GM12864 (cell line): ENCODE results near the gene PHF21A.

Experiments
- DNase-seq: peaks from one replicate; pipeline ENCODE4 v3.0.0-alpha.2; 2011; ENCODE audit warnings: low read depth
- H3K4me3 ChIP-seq: 2 replicates; pipeline ENCODE4 v1.5.1; 2011; ENCODE audit warnings: mild to moderate bottlenecking, low read depth, low read length, control low read depth
- TF ChIP-seq, protein P1 (sequence below): IDR thresholded peaks from 2 replicates; pipeline ENCODE4 v1.5.1; 2011; ENCODE audit warnings: low read depth, mild to moderate bottlenecking, moderate library complexity, low read length, control low read depth, inconsistent platforms; ENCODE audit errors: missing control alignments

The PHF21A gene

DNA sequence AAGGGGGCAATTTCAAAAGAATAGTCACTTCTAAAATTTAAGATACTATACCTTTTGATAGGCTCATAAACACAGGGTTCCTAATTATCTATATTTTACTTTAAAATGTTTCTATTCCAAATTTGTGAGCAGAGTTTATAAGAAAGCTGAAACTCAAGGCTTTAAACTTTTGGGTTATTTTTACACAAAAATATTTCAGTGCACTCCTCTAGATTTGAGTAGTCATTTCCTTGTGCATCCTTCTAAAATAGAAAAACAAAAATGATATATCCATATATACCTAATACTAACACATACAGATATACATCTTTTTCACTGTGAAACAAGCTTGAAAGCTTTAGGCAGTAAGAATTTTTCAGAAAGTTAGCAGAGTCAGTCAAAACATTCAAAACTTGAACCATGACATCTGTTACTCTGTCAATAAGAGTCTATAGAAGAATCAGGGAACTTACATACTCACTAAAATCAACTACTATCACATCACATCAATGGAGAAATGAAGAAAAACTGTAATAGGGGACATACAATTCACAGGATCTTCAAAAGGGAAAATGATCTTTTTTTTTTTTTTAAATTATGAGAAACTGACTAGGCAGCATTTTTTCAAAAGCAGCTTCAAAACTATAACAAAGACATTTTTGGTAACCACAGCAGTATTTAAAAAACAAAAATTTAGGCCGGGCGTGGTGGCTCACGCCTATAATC lies 5.1 kb downstream of the PHF21A start:
- no peak for DNase-seq
- TF ChIP-seq, protein P1, sequence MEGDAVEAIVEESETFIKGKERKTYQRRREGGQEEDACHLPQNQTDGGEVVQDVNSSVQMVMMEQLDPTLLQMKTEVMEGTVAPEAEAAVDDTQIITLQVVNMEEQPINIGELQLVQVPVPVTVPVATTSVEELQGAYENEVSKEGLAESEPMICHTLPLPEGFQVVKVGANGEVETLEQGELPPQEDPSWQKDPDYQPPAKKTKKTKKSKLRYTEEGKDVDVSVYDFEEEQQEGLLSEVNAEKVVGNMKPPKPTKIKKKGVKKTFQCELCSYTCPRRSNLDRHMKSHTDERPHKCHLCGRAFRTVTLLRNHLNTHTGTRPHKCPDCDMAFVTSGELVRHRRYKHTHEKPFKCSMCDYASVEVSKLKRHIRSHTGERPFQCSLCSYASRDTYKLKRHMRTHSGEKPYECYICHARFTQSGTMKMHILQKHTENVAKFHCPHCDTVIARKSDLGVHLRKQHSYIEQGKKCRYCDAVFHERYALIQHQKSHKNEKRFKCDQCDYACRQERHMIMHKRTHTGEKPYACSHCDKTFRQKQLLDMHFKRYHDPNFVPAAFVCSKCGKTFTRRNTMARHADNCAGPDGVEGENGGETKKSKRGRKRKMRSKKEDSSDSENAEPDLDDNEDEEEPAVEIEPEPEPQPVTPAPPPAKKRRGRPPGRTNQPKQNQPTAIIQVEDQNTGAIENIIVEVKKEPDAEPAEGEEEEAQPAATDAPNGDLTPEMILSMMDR: no peak
- no peak overlapping the region for H3K4me3 ChIP-seq

DNA sequence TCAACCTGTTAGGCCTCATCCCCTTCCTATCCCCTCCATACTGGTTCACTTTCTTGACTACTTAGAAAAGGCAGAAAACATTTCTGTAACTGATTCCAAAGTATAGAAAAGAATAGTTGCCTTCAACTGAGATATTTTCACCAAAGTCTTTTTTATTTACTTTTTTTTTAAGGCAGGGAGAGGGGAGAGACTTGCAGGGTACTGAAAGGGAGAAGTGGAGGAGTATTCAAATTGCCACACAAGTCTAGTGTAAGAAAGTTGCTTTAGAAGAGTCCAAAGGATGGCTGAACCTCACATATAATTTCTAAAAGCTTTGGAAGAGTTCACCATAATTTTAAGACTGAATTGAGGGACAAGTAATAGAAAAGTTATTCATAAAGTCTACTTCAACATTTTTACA lies 6.3 kb downstream of the PHF21A start:
- TF ChIP-seq, protein P1: no peak
- H3K4me3 ChIP-seq: no peak overlapping the region
- no peak for DNase-seq

DNA sequence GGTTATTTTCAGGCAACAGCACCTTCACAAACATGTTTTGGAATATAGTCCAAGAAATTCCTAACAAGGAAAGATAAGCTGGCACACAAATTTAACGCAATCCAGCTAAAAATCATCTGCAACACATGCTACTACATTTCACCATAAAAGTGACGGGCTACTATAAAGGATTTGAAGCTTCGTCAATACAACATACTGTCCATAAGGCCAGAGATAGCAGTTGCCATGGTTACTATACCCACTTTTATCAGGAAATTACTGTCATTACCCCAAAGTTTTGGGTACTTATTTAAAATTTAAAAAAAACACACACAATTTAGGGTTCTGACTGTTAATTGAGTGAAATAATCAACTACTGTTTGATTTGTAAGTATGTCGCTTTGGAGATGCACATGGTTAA lies 6.9 kb downstream of the PHF21A start:
- TF ChIP-seq, protein P1: no peak
- no peak overlapping the region for H3K4me3 ChIP-seq
- DNase-seq: no peak

DNA sequence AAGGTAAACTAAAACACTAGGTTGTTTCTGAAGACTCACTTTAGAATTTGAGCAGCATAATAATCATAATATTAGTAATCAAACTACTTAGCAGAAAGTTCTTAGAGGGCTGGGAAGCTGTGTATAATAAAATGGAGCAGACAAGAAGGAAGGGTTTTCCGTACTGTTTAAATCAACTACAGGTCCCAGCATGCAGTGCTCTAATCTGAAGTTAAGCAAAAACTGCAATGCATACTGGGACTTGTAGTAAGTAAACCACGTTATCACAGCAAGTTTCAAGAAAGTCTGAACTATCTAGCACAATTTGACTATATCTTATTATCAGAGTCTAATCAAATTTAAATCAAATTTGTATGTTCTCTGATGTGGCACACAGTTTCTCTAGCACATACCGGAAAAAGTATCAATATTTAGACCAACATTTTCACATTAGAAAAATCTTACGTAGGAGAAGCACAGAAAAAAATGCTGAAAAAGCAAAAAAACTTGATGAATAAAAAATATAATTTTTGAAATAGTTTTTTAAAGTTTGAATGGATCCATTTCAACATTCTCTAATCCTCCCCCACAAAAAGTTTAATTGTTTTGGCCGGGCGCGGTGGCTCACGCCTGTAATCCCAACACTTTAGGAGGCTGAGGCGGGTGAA lies 8.2 kb downstream of the PHF21A start:
- no peak overlapping the region for H3K4me3 ChIP-seq
- TF ChIP-seq, protein P1: no peak
- DNase-seq: peak; percentile 45

DNA sequence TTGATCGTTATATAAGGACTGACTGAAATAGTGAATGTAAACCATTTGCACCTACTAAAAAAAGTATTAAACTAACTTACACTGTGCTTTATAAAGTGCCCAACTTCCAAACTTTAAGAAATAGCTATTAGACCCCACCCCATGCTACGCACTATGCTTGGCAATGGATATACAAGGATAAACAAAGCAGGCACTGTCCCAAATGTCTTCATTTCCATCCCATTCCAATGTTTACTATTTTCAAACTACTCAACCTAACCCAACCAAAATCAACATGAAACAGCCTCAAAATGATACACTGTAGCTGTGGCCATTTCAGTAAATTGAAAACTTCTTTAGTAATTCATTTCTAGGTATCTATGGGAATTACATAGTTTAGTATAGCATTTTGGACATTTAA lies 12.5 kb downstream of the PHF21A start:
- TF ChIP-seq, protein P1: no peak
- no peak for DNase-seq
- H3K4me3 ChIP-seq: no peak overlapping the region

DNA sequence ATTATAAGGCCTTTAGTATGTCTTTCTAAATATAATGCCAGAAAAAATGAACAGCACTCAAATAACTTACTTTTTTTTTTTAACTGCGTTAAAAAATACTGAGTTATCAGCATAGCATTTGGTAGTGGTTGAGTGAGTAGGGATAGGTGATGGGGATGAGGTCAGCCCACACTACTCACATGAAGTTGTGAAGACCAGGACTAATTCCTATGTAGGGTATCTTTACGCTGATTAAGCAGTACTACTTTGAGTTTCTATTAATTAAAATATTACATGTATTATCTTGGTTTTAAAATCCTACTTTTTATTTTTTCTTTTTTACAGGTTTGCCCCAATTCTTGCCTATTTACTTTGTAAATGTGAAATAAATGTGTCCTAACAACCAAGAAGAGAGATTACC lies 13.5 kb downstream of the PHF21A start:
- DNase-seq: no peak
- TF ChIP-seq, protein P1: no peak

DNA sequence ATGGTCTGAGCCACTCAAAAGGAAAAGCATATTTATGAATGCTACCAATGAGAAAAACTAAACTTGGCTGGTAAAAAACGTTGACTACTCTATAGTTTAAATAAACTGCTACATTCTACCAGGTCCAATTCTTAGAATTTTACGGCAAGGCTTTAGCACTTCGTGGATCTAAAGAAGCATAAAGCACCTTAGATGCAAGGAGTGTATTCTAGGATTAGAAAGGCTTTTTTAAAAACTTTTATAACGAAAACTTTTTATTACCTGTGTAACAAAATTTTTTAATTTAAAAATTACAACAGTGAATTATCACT lies 13.9 kb downstream of the PHF21A start:
- no peak overlapping the region for H3K4me3 ChIP-seq
- no peak for DNase-seq
- TF ChIP-seq, protein P1: no peak

More for the DNA sequence above, 13.5 kb downstream of the PHF21A start:
- H3K4me3 ChIP-seq: no peak overlapping the region
